Type B pancreatic cell (in vitro differentiated cells): ENCODE measurements around the gene MLX. TPM values are rescaled to one million over a fixed set of nuclear protein-coding genes. Genes with fewer than 3 reads are reported as not detected.
"Not testable (repeated sequence)": the region's sequence is repeated elsewhere in the genome, so short reads cannot be mapped to it uniquely, and the experiment has no call there.

Experiments used
- DNase-seq: peaks from one replicate; pipeline ENCODE4 v3.0.0; 2021; ENCODE audit warnings: mixed read lengths; ENCODE audit not compliant: unreplicated experiment; ENCODE audit errors: extremely low spot score
- H3K27ac Mint-ChIP-seq: 2 replicates; pipeline ENCODE4 v1.8.0; 2021; ENCODE audit warnings: mild to moderate bottlenecking, mixed read lengths
- H3K27me3 Mint-ChIP-seq: 2 replicates; pipeline ENCODE4 v1.8.0; 2021; ENCODE audit warnings: mixed read lengths
- H3K36me3 Mint-ChIP-seq: 2 replicates; pipeline ENCODE4 v1.8.0; 2021; ENCODE audit warnings: mixed read lengths
- H3K4me1 Mint-ChIP-seq: one replicate; pipeline ENCODE4 v1.8.0; 2021; ENCODE audit warnings: mixed read lengths; ENCODE audit not compliant: unreplicated experiment
- H3K4me3 Mint-ChIP-seq: 2 replicates; pipeline ENCODE4 v1.8.0; 2021; ENCODE audit warnings: mild to moderate bottlenecking, mixed read lengths
- H3K9me3 Mint-ChIP-seq: 2 replicates; pipeline ENCODE4 v1.8.0; 2021; ENCODE audit warnings: mixed read lengths
- CTCF ChIP-seq: fragments of 200-600 bp; sonication (generic); conservative IDR thresholded peaks from 2 replicates; pipeline ENCODE4 v1.5.0; 2021; ENCODE audit warnings: antibody characterized with exemption, mild to moderate bottlenecking
- total RNA-seq: library from RNA; stranded (reverse); gene quantifications from 2 replicates; pipeline ENCODE4 v1.2.1, GENCODE V29; 2021; ENCODE audit warnings: low replicate concordance

MLX gene
- total RNA-seq, 1 donor from 2014 or later, result 32.3 TPM

GRCh38 chr17:42553866-42554249, 13.0 kb upstream of the MLX start:
- no peak for DNase-seq
- H3K4me3 Mint-ChIP-seq, result peak overlapping the region; percentile 92
- no peaks in the 10 kb centered on the region for H3K9me3 Mint-ChIP-seq
- no peaks in the 10 kb centered on the region for H3K36me3 Mint-ChIP-seq
- no peaks in the 10 kb centered on the region for H3K27me3 Mint-ChIP-seq
- TF ChIP-seq CTCF, result no peak
- no peak overlapping the region for H3K27ac Mint-ChIP-seq
- H3K4me1 Mint-ChIP-seq, result peaks cover 13% of the 10 kb centered on the region

GRCh38 chr17:42554250-42555121, 12.4 kb upstream of the MLX start:
- Mint-ChIP-seq H3K27ac (peak overlapping the region; percentile 84), H3K4me1 (peaks cover 13% of the 10 kb centered on the region), H3K9me3 (no peaks in the 10 kb centered on the region), H3K36me3 (no peaks in the 10 kb centered on the region), H3K4me3 (peak overlapping the region; percentile 92), H3K27me3 (no peaks in the 10 kb centered on the region)
- no peak for TF ChIP-seq CTCF
- peak; percentile 91 for DNase-seq

GRCh38 chr17:42555122-42555622, 11.7 kb upstream of the MLX start:
- DNase-seq, result no peak
- peak overlapping the region; percentile 84 for H3K27ac Mint-ChIP-seq
- H3K27me3 Mint-ChIP-seq, result no peaks in the 10 kb centered on the region
- H3K4me1 Mint-ChIP-seq, result peaks cover 17% of the 10 kb centered on the region
- H3K9me3 Mint-ChIP-seq, result no peaks in the 10 kb centered on the region
- TF ChIP-seq CTCF, result no peak
- no peaks in the 10 kb centered on the region for H3K36me3 Mint-ChIP-seq
- H3K4me3 Mint-ChIP-seq, result peak overlapping the region; percentile 92

- not testable (repeated sequence) for H3K36me3 Mint-ChIP-seq, H3K9me3 Mint-ChIP-seq, H3K27me3 Mint-ChIP-seq, DNase-seq, H3K27ac Mint-ChIP-seq
- Mint-ChIP-seq H3K4me3 (peak overlapping the region; percentile 47), H3K4me1 (peaks cover 19% of the 10 kb centered on the region)
- TF ChIP-seq CTCF, result peak; percentile 42
These were observed 10.8 kb upstream of the MLX start for GRCh38 chr17:42555961-42556617.

GRCh38 chr17:42559075-42559474, 7.8 kb upstream of the MLX start:
- Mint-ChIP-seq H3K27me3 (no peaks in the 10 kb centered on the region), H3K36me3 (peaks cover 3% of the 10 kb centered on the region), H3K9me3 (no peaks in the 10 kb centered on the region), H3K4me3 (no peak overlapping the region), H3K4me1 (peaks cover 29% of the 10 kb centered on the region), H3K27ac (no peak overlapping the region)
- no peak for DNase-seq
- TF ChIP-seq CTCF, result no peak
